ENCODE data around the gene SPG11. TPM values are rescaled to one million over a fixed set of nuclear protein-coding genes. Genes with fewer than 3 reads are reported as not detected.

SPG11 gene
- polyA plus RNA-seq (2013, experiment 1 of 2), result 13.6 TPM
- 18.0 TPM for polyA plus RNA-seq (2013, experiment 2 of 2)

DNA sequence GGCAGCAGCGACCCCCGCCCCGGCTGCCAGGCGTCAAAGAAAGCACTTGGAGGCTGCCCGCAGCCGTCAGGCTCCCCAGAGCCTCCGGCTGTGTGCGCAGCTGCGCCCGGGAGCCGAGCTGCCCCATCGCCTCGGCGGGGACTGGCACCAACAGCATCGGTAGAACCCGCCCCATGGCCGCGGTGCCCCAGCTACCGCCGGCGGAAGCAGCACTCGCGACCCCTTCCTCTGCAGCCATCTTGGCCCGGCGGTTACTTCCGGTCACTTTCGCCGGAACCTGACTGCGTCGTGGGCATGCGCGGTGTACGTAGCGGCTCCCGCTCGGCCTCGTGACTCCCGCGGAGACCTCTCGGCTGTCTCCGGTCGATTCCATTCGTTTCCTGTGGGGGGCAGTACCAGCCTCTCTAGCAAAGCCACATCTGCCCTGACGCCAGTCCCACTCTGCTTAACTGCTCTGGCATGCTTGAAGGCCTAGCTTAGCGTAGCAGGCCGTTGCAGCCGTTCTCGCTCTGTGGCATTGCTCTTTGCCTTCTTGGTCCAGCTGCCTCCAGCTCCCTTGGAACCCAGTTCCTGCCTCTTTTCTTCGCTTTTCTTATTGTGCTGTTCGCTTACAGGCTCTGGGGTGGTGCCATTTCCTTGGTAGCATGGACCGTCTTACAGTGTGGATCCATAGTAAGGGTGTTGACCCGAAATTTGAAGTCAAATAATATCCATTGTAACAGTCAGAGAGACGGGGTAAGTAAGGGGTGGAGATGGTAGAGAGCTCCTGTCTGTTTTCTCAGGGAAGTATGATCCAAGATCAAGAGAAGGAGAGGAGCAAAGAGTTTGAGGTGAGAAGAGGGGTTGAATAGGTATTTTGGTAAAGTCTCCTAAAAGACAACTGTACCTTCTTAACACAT, at the start of gene SPG11:
Gene SPG11, minus strand, starts transcription at position 253 of the 899 bp plus-strand sequence. Its CDS starts 15 bp downstream, at position 238.
- Histone ChIP-seq H3K4me3 (ENCODE audit: low read length in 2 of 2) (peak within 1 kb of the TSS; percentile 86 to 96), H2BK5ac (ENCODE audit: low read length) (no peak within 1 kb of the TSS), H3K4me2 (ENCODE audit: insufficient read depth, low read length, poor library complexity, severe bottlenecking) (peak within 1 kb of the TSS; percentile 81), H3K79me1 (ENCODE audit: low read depth, low read length) (peaks cover 2% of the 10 kb centered on the region), H4K91ac (ENCODE audit: low read depth, low read length, poor library complexity) (no peak within 1 kb of the TSS), H3K4me1 (ENCODE audit: control insufficient read depth in 2 of 2, insufficient read depth in 1 of 2, low read depth in 1 of 2, low read length in 2 of 2) (peaks cover 1 to 5% of the 10 kb centered on the region in 2 donors), H4K8ac (ENCODE audit: low read depth, low read length) (no peak within 1 kb of the TSS), H3K18ac (ENCODE audit: low read length) (peak within 1 kb of the TSS; percentile 94), H2BK12ac (ENCODE audit: low read length) (no peak within 1 kb of the TSS), H2AK5ac (ENCODE audit: low read depth, low read length) (no peak within 1 kb of the TSS), H3K27me3 (ENCODE audit: control insufficient read depth in 3 of 3, insufficient read depth in 3 of 3, low read depth in 1 of 3, low read length in 3 of 3) (peaks cover 0 to 5% (median 0%) of the 10 kb centered on the region in 3 experiments), H3K4ac (ENCODE audit: low read length) (no peak within 1 kb of the TSS), H2BK120ac (ENCODE audit: low read depth, low read length) (no peak within 1 kb of the TSS), H2AFZ (ENCODE audit: low read length) (peak within 1 kb of the TSS; percentile 94), H3K23ac (ENCODE audit: low read depth, low read length, poor library complexity) (peak within 1 kb of the TSS; percentile 56), H3K36me3 (replicated peaks in 1 of 2; ENCODE audit: control insufficient read depth in 2 of 2, insufficient read depth in 2 of 2, low read length in 2 of 2) (peaks cover 0 to 18% of the 10 kb centered on the region in 2 donors), H2BK15ac (ENCODE audit: low read length) (no peak within 1 kb of the TSS), H3K9me3 (replicated peaks in 1 of 2; ENCODE audit: control insufficient read depth in 2 of 2, insufficient read depth in 1 of 2, low read depth in 1 of 2, low read length in 2 of 2) (no peaks in the 10 kb centered on the region), H3K14ac (ENCODE audit: low read length) (peak within 1 kb of the TSS; percentile 73), H3K27ac (replicated peaks; ENCODE audit: low read length) (peak within 1 kb of the TSS; percentile 58), H3K9ac (ENCODE audit: low read depth, low read length, poor library complexity) (peak within 1 kb of the TSS; percentile 94)
- no CpG with 5 or more reads among the region's 53 CpGs for WGBS, 2 donors (ENCODE audit: extremely low coverage in 2 of 2, insufficient read length in 2 of 2, insufficient replicate concordance in 1 of 2)
- DNase-seq (ENCODE audit: low spot score), result peak; percentile 95

GRCh38 chr15:44712346-44713005, 49.0 kb upstream of the SPG11 start:
- DNase-seq (ENCODE audit: low spot score), result no peak
- Histone ChIP-seq H3K27ac (replicated peaks; ENCODE audit: low read length) (no peak overlapping the region), H3K4me2 (ENCODE audit: insufficient read depth, low read length, poor library complexity, severe bottlenecking) (no peak overlapping the region)

DNA sequence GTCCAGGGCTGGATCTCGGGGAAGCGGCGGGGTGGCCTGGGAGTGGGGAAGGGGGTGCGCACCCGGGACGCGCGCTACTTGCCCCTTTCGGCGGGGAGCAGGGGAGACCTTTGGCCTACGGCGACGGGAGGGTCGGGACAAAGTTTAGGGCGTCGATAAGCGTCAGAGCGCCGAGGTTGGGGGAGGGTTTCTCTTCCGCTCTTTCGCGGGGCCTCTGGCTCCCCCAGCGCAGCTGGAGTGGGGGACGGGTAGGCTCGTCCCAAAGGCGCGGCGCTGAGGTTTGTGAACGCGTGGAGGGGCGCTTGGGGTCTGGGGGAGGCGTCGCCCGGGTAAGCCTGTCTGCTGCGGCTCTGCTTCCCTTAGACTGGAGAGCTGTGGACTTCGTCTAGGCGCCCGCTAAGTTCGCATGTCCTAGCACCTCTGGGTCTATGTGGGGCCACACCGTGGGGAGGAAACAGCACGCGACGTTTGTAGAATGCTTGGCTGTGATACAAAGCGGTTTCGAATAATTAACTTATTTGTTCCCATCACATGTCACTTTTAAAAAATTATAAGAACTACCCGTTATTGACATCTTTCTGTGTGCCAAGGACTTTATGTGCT, 48.4 kb upstream of the SPG11 start:
- DNase-seq (ENCODE audit: low spot score), result peak; percentile 35
- Histone ChIP-seq H2BK120ac (ENCODE audit: low read depth, low read length) (peak overlapping the region; percentile 81), H2AFZ (ENCODE audit: low read length) (peak overlapping the region; percentile 90), H3K18ac (ENCODE audit: low read length) (peak overlapping the region; percentile 97), H3K4me1 (ENCODE audit: control insufficient read depth in 2 of 2, insufficient read depth in 1 of 2, low read depth in 1 of 2, low read length in 2 of 2) (peaks cover 0 to 11% of the 10 kb centered on the region in 2 donors), H2AK5ac (ENCODE audit: low read depth, low read length) (no peak overlapping the region), H3K4me3 (ENCODE audit: low read length in 2 of 2) (peak overlapping the region; percentile 79 to 93), H3K23ac (ENCODE audit: low read depth, low read length, poor library complexity) (peak overlapping the region; percentile 92), H2BK15ac (ENCODE audit: low read length) (peak overlapping the region; percentile 88), H2BK5ac (ENCODE audit: low read length) (peak overlapping the region; percentile 11), H3K36me3 (replicated peaks in 1 of 2; ENCODE audit: control insufficient read depth in 2 of 2, insufficient read depth in 2 of 2, low read length in 2 of 2) (peaks cover 3 to 17% of the 10 kb centered on the region in 2 donors), H3K4me2 (ENCODE audit: insufficient read depth, low read length, poor library complexity, severe bottlenecking) (peak overlapping the region; percentile 96), H3K14ac (ENCODE audit: low read length) (peak overlapping the region; percentile 47), H4K91ac (ENCODE audit: low read depth, low read length, poor library complexity) (no peak overlapping the region), H3K9ac (ENCODE audit: low read depth, low read length, poor library complexity) (peak overlapping the region; percentile 95), H3K79me1 (ENCODE audit: low read depth, low read length) (no peaks in the 10 kb centered on the region), H3K9me3 (replicated peaks in 1 of 2; ENCODE audit: control insufficient read depth in 2 of 2, insufficient read depth in 1 of 2, low read depth in 1 of 2, low read length in 2 of 2) (no peaks in the 10 kb centered on the region), H3K27me3 (ENCODE audit: control insufficient read depth in 3 of 3, insufficient read depth in 3 of 3, low read depth in 1 of 3, low read length in 3 of 3) (peaks cover 0 to 9% (median 0%) of the 10 kb centered on the region in 3 experiments), H4K8ac (ENCODE audit: low read depth, low read length) (no peak overlapping the region), H2BK12ac (ENCODE audit: low read length) (no peak overlapping the region), H3K27ac (replicated peaks; ENCODE audit: low read length) (no peak overlapping the region), H3K4ac (ENCODE audit: low read length) (no peak overlapping the region)
- no CpG with 5 or more reads among the region's 46 CpGs for WGBS, 2 donors (ENCODE audit: extremely low coverage in 2 of 2, insufficient read length in 2 of 2, insufficient replicate concordance in 1 of 2)

More at GRCh38 chr15:44712346-44713005, 49.0 kb upstream of the SPG11 start:
- Histone ChIP-seq H3K4me3 (ENCODE audit: low read length in 2 of 2) (peak overlapping the region in 1 of 2 donors; percentile 79), H2AK5ac (ENCODE audit: low read depth, low read length) (no peak overlapping the region), H2BK12ac (ENCODE audit: low read length) (no peak overlapping the region), H4K8ac (ENCODE audit: low read depth, low read length) (no peak overlapping the region), H3K27me3 (ENCODE audit: control insufficient read depth in 3 of 3, insufficient read depth in 3 of 3, low read depth in 1 of 3, low read length in 3 of 3) (peaks cover 0 to 9% (median 0%) of the 10 kb centered on the region in 3 experiments), H3K4me1 (ENCODE audit: control insufficient read depth in 2 of 2, insufficient read depth in 1 of 2, low read depth in 1 of 2, low read length in 2 of 2) (peaks cover 0 to 11% of the 10 kb centered on the region in 2 donors), H2AFZ (ENCODE audit: low read length) (peak overlapping the region; percentile 90), H3K23ac (ENCODE audit: low read depth, low read length, poor library complexity) (no peak overlapping the region), H3K9ac (ENCODE audit: low read depth, low read length, poor library complexity) (no peak overlapping the region), H4K91ac (ENCODE audit: low read depth, low read length, poor library complexity) (no peak overlapping the region), H2BK5ac (ENCODE audit: low read length) (no peak overlapping the region), H3K4ac (ENCODE audit: low read length) (no peak overlapping the region), H3K9me3 (replicated peaks in 1 of 2; ENCODE audit: control insufficient read depth in 2 of 2, insufficient read depth in 1 of 2, low read depth in 1 of 2, low read length in 2 of 2) (no peaks in the 10 kb centered on the region), H3K14ac (ENCODE audit: low read length) (no peak overlapping the region), H3K79me1 (ENCODE audit: low read depth, low read length) (no peaks in the 10 kb centered on the region), H3K36me3 (replicated peaks in 1 of 2; ENCODE audit: control insufficient read depth in 2 of 2, insufficient read depth in 2 of 2, low read length in 2 of 2) (peaks cover 3 to 23% of the 10 kb centered on the region in 2 donors), H2BK15ac (ENCODE audit: low read length) (no peak overlapping the region), H2BK120ac (ENCODE audit: low read depth, low read length) (no peak overlapping the region), H3K18ac (ENCODE audit: low read length) (no peak overlapping the region)
- WGBS, 2 donors (ENCODE audit: extremely low coverage in 2 of 2, insufficient read length in 2 of 2, insufficient replicate concordance in 1 of 2), result no CpG with 5 or more reads among the region's 24 CpGs
